NCI-H2029 treated with DMSO at 0.1 percent for 48 hours (cell line): ENCODE measurements around the gene ARFGEF3.
A peak's percentile ranks its signal among the peaks of the same experiment; 100 is the strongest.

Experiments
- DNase-seq: peaks from one replicate; lab custom pipeline; 2025; lab: John Stamatoyannopoulos, UW

Gene ARFGEF3

GRCh38 chr6:138309695-138310094, 148.0 kb downstream of the ARFGEF3 start:
- DNase-seq = no peak

GRCh38 chr6:138310294-138310693, 148.6 kb downstream of the ARFGEF3 start:
- DNase-seq = peak; percentile 45

- no peak for DNase-seq
Measured at GRCh38 chr6:138310821-138311220, 149.1 kb downstream of the ARFGEF3 start.

- DNase-seq = no peak
Measured at GRCh38 chr6:138311268-138311667, 149.5 kb downstream of the ARFGEF3 start.

- no peak for DNase-seq
Measured at GRCh38 chr6:138318741-138319375, 157.1 kb downstream of the ARFGEF3 start.

GRCh38 chr6:138321934-138322333, 160.2 kb downstream of the ARFGEF3 start:
- DNase-seq = no peak

- no peak for DNase-seq
Measured at GRCh38 chr6:138323821-138324220, 162.1 kb downstream of the ARFGEF3 start.

- DNase-seq = no peak
Measured at GRCh38 chr6:138328210-138328609, 166.5 kb downstream of the ARFGEF3 start.

GRCh38 chr6:138330763-138331162, 169.0 kb downstream of the ARFGEF3 start:
- no peak for DNase-seq

- no peak for DNase-seq
Measured at GRCh38 chr6:138331444-138331843, 169.7 kb downstream of the ARFGEF3 start.

GRCh38 chr6:138331984-138332383, 170.2 kb downstream of the ARFGEF3 start:
- no peak for DNase-seq

GRCh38 chr6:138334000-138334399, 172.3 kb downstream of the ARFGEF3 start:
- no peak for DNase-seq

GRCh38 chr6:138334963-138335362, 173.2 kb downstream of the ARFGEF3 start:
- no peak for DNase-seq

GRCh38 chr6:138336221-138336620, 174.5 kb downstream of the ARFGEF3 start:
- DNase-seq = no peak

- no peak for DNase-seq
Measured at GRCh38 chr6:138337076-138337475, 175.3 kb downstream of the ARFGEF3 start.

GRCh38 chr6:138339024-138339423, 177.3 kb downstream of the ARFGEF3 start:
- DNase-seq = no peak

- no peak for DNase-seq
Measured at GRCh38 chr6:138341176-138341575, 179.4 kb downstream of the ARFGEF3 start.

- no peak for DNase-seq
Measured at GRCh38 chr6:138343112-138343511, 181.4 kb downstream of the ARFGEF3 start.

GRCh38 chr6:138345565-138346285, 184.0 kb downstream of the ARFGEF3 start:
- no peak for DNase-seq

GRCh38 chr6:138346302-138347195, 184.8 kb downstream of the ARFGEF3 start:
- no peak for DNase-seq

- DNase-seq = no peak
Measured at GRCh38 chr6:138347864-138348263, 186.1 kb downstream of the ARFGEF3 start.

GRCh38 chr6:138349891-138350290, 188.2 kb downstream of the ARFGEF3 start:
- DNase-seq = no peak

GRCh38 chr6:138357928-138358327, 196.2 kb downstream of the ARFGEF3 start:
- DNase-seq = no peak
